K562 (cell line): ENCODE results near the gene TBC1D5. TPM values are rescaled to one million over a fixed set of nuclear protein-coding genes. Genes with fewer than 3 reads are reported as not detected.

ENCODE experiments used
- ATAC-seq: fragments of 200-7000 bp; cut with Tn5 transposase; 3 replicates; pipeline ENCODE4 v1.9.1; 2020; ENCODE audit warnings: moderate library complexity
- BruUV-seq: library from RNA; stranded (reverse); fragments of 400-500 nt; replicated peaks from 2 replicates; lab custom pipeline; 2021; lab: Mats Ljungman, UMichigan
- CTCF ChIA-PET: fragments of 300-600 bp; formaldehyde crosslinking; extraction: SDS; loops from one replicate; lab custom pipeline; 2021; ENCODE audit warnings: low intra/inter-chr PET ratio; lab: Yijun Ruan, JAX
- POLR2A ChIA-PET: fragments of 300-600, 350-650 bp; sonication (Branson Sonifier 250); formaldehyde crosslinking; extraction: SDS; loops from one replicate; lab custom pipeline; 2021; ENCODE audit warnings: antibody characterized with exemption, inconsistent platforms; lab: Yijun Ruan, JAX
- DNase-seq, 4 experiments: peaks; one replicate each; pipeline versions ENCODE4 v3.0.0 to v3.0.0-alpha.2; 2011 to 2018; ENCODE audit warnings: low spot score in 3 of 4, mixed read lengths in 3 of 4; ENCODE audit errors: extremely low read depth in 1 of 4
- FAIRE-seq: peaks from 2 replicates; lab custom pipeline; 2011; peaks lifted over from hg19 to GRCh38; lab: Jason Lieb, UNC
- H2AFZ ChIP-seq: 2 replicates; pipeline ENCODE4 v1.6.0; 2011; ENCODE audit warnings: low read depth, low read length, control low read depth, inconsistent platforms
- H3K27ac ChIP-seq: fragments of 200-600 bp; 3 replicates; pipeline ENCODE4 v1.8.0; 2011; ENCODE audit warnings: low read depth, mild to moderate bottlenecking, control low read depth, inconsistent platforms, low read length, moderate library complexity, mixed read lengths; ENCODE audit errors: extremely low read depth
- H3K27me3 ChIP-seq, 2 experiments: fragments of 300-600 bp in 1 of 2; 2 replicates in 1 of 2; 3 replicates in 1 of 2; pipeline versions ENCODE4 v1.6.0 to v1.8.0; 2011; ENCODE audit warnings: inconsistent platforms in 2 of 2, low read length in 2 of 2, mild to moderate bottlenecking in 1 of 2, mixed read lengths in 1 of 2, moderate library complexity in 1 of 2; ENCODE audit not compliant: control insufficient read depth in 2 of 2, insufficient read depth in 2 of 2
- H3K36me3 ChIP-seq: fragments of 300-600 bp; 3 replicates; pipeline ENCODE4 v1.8.0; 2011; ENCODE audit warnings: mild to moderate bottlenecking, low read length, inconsistent platforms; ENCODE audit not compliant: control insufficient read depth, insufficient read depth
- H3K4me1 ChIP-seq, 2 experiments: fragments of 200-600 bp in 1 of 2; replicated peaks in 1 of 2; 2 replicates in 1 of 2; 3 replicates in 1 of 2; pipeline versions ENCODE4 v1.5.1 to v1.8.0; 2011; ENCODE audit warnings: inconsistent platforms in 2 of 2, low read length in 2 of 2, mild to moderate bottlenecking in 1 of 2, mixed read lengths in 1 of 2, moderate library complexity in 1 of 2; ENCODE audit not compliant: control insufficient read depth in 2 of 2, insufficient read depth in 2 of 2
- H3K4me2 ChIP-seq: 2 replicates; pipeline ENCODE4 v1.6.1; 2011; ENCODE audit warnings: low read length, control low read depth, inconsistent platforms, mixed read lengths; ENCODE audit not compliant: insufficient read depth
- H3K4me3 ChIP-seq: fragments of 200-600 bp; sonication (generic), shearing (Covaris generic); 2 replicates; pipeline ENCODE4 v1.5.1; 2016; ENCODE audit warnings: control low read depth, inconsistent platforms
- H3K79me2 ChIP-seq: fragments of 200-600 bp; 3 replicates; pipeline ENCODE4 v1.8.0; 2011; ENCODE audit warnings: low read length, inconsistent platforms; ENCODE audit not compliant: control insufficient read depth, insufficient read depth
- H3K9ac ChIP-seq, 2 experiments: 2 replicates each; pipeline versions ENCODE4 v1.6.0 to v1.6.1; 2011; ENCODE audit warnings: low read depth in 2 of 2, low read length in 2 of 2, control low read depth in 1 of 2, inconsistent platforms in 1 of 2, mild to moderate bottlenecking in 1 of 2, mixed read lengths in 1 of 2; ENCODE audit not compliant: insufficient read depth in 1 of 2
- H3K9me1 ChIP-seq: one replicate; pipeline ENCODE4 v1.6.0; 2011; ENCODE audit warnings: inconsistent platforms, mild to moderate bottlenecking, low read length, moderate library complexity; ENCODE audit not compliant: control insufficient read depth, insufficient read depth
- H3K9me3 ChIP-seq: replicated peaks from 2 replicates; pipeline ENCODE4 v1.5.1; 2011; ENCODE audit warnings: low read depth, low read length, inconsistent platforms; ENCODE audit not compliant: control insufficient read depth, insufficient read depth
- H4K20me1 ChIP-seq: replicated peaks from 2 replicates; pipeline ENCODE4 v1.6.1; 2011; ENCODE audit warnings: low read length, inconsistent platforms, mixed read lengths; ENCODE audit not compliant: control insufficient read depth, insufficient read depth
- ARID1B ChIP-seq: fragments of 450-650 bp; IDR thresholded peaks from 2 replicates; pipeline ENCODE4 v1.6.1; 2016; ENCODE audit warnings: antibody characterized with exemption, mild to moderate bottlenecking, inconsistent platforms
- C11orf30 ChIP-seq: fragments of 450-650 bp; IDR thresholded peaks from 2 replicates; pipeline ENCODE4 v1.6.1; 2016; ENCODE audit warnings: low read depth, mild to moderate bottlenecking
- EZH2 ChIP-seq: IDR thresholded peaks from 2 replicates; pipeline ENCODE4 v1.6.1; 2012; ENCODE audit warnings: low read depth, mild to moderate bottlenecking, inconsistent platforms, low read length, borderline replicate concordance
- GABPA ChIP-seq: fragments of 200-800 bp; sonication (Bioruptor generic); conservative IDR thresholded peaks from 2 replicates; pipeline ENCODE4 v1.6.1; 2016; ENCODE audit warnings: low read depth, missing genetic modification characterization, missing compliant biosample characterization
- HCFC1 ChIP-seq: IDR thresholded peaks from 2 replicates; pipeline ENCODE4 v1.6.1; 2012; ENCODE audit warnings: low read depth, low read length, improper control_type of control experiment
- JUNB ChIP-seq: fragments of 450-650 bp; formaldehyde crosslinking; conservative IDR thresholded peaks from 2 replicates; pipeline ENCODE4 v1.4.0; 2020; ENCODE audit warnings: mild to moderate bottlenecking
- MYC ChIP-seq, 2 experiments: fragments of 250-450 bp in 1 of 2; sonication (Bioruptor Pico) in 1 of 2; IDR thresholded peaks; 2 replicates each; pipeline versions ENCODE4 v1.5.1 to v1.6.1; 2012 to 2021; ENCODE audit warnings: low read depth in 2 of 2, borderline replicate concordance in 1 of 2, improper control_type of control experiment in 1 of 2, low read length in 1 of 2, mild to moderate bottlenecking in 1 of 2, moderate library complexity in 1 of 2
- RB1 ChIP-seq: fragments of 450-650 bp; IDR thresholded peaks from 2 replicates; pipeline ENCODE4 v1.6.1; 2017; ENCODE audit warnings: low read depth, mild to moderate bottlenecking
- RBM25 ChIP-seq: fragments of 200-400 bp; formaldehyde crosslinking; IDR thresholded peaks from 2 replicates; pipeline ENCODE4 v1.6.1; 2018; ENCODE audit warnings: low read length, low read depth, moderate library complexity; ENCODE audit not compliant: severe bottlenecking
- ZFP36 ChIP-seq: fragments of 150-350 bp; IDR thresholded peaks from 2 replicates; pipeline ENCODE4 v1.6.1; 2018; ENCODE audit warnings: low read length, low read depth; ENCODE audit not compliant: partially characterized antibody
- ZNF263 ChIP-seq: sonication (generic); formaldehyde crosslinking; IDR thresholded peaks from 2 replicates; pipeline ENCODE4 v1.8.0; 2022; ENCODE audit warnings: mild to moderate bottlenecking, missing genetic modification reagents, borderline replicate concordance
- WGBS: fragments of 100-300 bp; shearing (Covaris generic); methylation state at CpG from one replicate; pipeline ENCODE4 v1.1.6; 2016; ENCODE audit warnings: low coverage, mixed read lengths; ENCODE audit not compliant: insufficient coverage; ENCODE audit errors: missing lambda C conversion rate; 5-methylcytosine and 5-hydroxymethylcytosine counted together
- in situ Hi-C: fragments of 300-500 bp; cut with MboI; formaldehyde crosslinking; loops from 4 replicates; pipeline ENCODE4 v1.15.0; 2018; ENCODE audit warnings: inconsistent platforms, mixed read lengths
- intact Hi-C: fragments of 100-400 bp; cut with micrococcal nuclease; formaldehyde crosslinking; loops from 2 replicates; pipeline ENCODE4 v1.14.2; 2022
- polyA plus RNA-seq, 8 experiments: library from polyadenylated mRNA; depleted of rRNA in 4 of 8; stranded (reverse) in 5 of 8; unstranded in 3 of 8; fragments of >200 nt; fragmentation: Nextera tagmentation in 2 of 8; fragmentation: Illumina TruSeq in 1 of 8; extraction: Ambion mirVana in 2 of 8; extraction: Trizol in 1 of 8; gene quantifications; 2 replicates each; pipeline versions ENCODE4 v1.2.1 to v1.2.3, GENCODE V29; 2011 to 2014; ENCODE audit warnings: inconsistent platforms in 1 of 8, missing spikeins in 1 of 8
- total RNA-seq, 7 experiments: library from RNA; depleted of rRNA in 6 of 7; stranded (reverse); fragments of >200 nt in 6 of 7; fragmentation: Illumina TruSeq in 2 of 7; extraction: Trizol in 2 of 7; gene quantifications; 2 replicates each; pipeline versions ENCODE4 v1.2.1 to v1.2.3, GENCODE V29; 2011 to 2021; ENCODE audit warnings: low replicate concordance in 1 of 7
- TF ChIP-seq, protein P1 (sequence below): fragments of 450-650 bp; IDR thresholded peaks from 2 replicates; pipeline ENCODE4 v1.6.1; 2018; ENCODE audit warnings: mild to moderate bottlenecking, low read depth; ENCODE audit not compliant: partially characterized antibody
- TF ChIP-seq, protein P2 (sequence below): fragments of 250-450 bp; sonication (Bioruptor Pico); IDR thresholded peaks from 2 replicates; pipeline ENCODE4 v1.8.0; 2021; ENCODE audit warnings: moderate library complexity, mild to moderate bottlenecking, inconsistent platforms

TBC1D5 gene
- total and polyA plus RNA-seq, 9 of the 15 experiments (the other 6 are each of a cell fraction or from before 2014, with no cell fraction given): 2.9 to 38.1 (median 25.6) TPM

DNA sequence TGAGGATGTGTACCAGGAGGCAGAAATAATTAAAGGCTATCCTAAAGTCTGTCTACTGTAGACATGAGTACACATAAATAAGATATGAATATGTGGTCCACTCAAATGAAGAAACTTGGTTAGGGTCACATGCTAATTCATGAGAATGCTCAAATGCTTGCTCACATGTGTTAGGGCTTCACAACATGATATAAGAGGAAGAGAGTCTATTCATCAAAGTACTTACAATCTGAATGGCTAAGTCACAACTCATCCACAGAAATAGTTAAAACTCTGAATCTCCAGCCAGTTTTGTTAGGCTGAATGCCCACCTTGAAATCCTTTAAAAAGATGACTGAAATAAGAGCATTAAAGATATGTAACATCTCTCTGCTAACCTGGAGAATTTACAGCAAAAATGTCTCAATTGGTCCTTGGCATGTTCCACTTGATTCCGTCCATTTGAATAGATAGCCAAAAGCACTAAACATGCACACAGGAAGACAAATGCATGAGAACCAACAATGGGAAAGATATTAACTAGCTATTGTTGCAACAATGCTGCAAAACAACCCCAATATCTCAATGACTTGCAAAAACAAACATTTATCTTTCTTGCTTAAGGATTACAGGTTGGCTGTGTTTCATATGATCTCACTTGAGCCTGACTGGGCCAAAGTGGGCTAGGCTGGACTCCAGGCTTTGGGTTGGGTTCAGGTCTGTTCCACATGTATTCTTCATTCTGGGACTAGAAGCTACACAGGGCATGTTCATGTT, 10.6 kb upstream of the TBC1D5 start (continued):
- TF ChIP-seq, protein P1, sequence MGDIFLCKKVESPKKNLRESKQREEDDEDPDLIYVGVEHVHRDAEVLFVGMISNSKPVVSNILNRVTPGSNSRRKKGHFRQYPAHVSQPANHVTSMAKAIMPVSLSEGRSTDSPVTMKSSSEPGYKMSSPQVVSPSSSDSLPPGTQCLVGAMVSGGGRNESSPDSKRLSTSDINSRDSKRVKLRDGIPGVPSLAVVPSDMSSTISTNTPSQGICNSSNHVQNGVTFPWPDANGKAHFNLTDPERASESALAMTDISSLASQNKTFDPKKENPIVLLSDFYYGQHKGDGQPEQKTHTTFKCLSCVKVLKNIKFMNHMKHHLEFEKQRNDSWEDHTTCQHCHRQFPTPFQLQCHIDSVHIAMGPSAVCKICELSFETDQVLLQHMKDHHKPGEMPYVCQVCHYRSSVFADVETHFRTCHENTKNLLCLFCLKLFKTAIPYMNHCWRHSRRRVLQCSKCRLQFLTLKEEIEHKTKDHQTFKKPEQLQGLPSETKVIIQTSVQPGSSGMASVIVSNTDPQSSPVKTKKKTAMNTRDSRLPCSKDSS: no peak
- peak; percentile 75; the same call in 1 of the 2 replicates for TF ChIP-seq C11orf30
- no peak for TF ChIP-seq MYC (IDR thresholded peaks at IDR 0.05; ENCODE audit: low read depth, low read length)
- TF ChIP-seq MYC (CRISPR knock-in tag; IDR thresholded peaks at IDR 0.05; ENCODE audit: borderline replicate concordance, low read depth): no peak
- TF ChIP-seq EZH2: no peak

DNA sequence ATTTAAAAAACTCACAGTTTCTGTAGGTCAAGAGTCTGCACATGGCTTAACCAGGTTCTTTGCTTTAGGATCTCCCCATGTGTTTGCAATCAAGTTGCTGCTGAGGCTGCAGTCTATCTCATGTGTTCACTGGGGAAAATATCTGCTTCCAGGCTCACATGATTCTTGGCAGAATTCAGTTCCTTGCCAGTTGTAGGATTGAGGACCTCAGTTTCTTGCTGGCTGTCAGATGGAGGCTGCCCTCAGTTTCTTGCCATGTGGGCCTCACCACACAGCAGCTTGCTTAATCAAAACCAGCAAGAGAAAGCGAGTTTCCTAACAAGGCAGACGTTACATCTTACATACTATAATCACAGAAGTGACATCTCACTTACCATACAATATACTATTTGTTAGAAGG, 10.0 kb upstream of the TBC1D5 start:
- no TSS peak for BruUV-seq
- Histone ChIP-seq H3K9me3 (no peaks in the 10 kb centered on the region), H3K36me3 (no peaks in the 10 kb centered on the region), H4K20me1 (no peaks in the 10 kb centered on the region), H3K27ac (no peak overlapping the region), H3K9ac (no peak overlapping the region), H3K4me1 (peaks cover 3 to 20% of the 10 kb centered on the region in 2 experiments; a peak in 4 of 5 replicates), H3K79me2 (no peaks in the 10 kb centered on the region)
- DNase-seq: no peak
- 49% methylated on average over 2 of the region's 2 CpGs for WGBS
- FAIRE-seq: no peak
- no peak for TF ChIP-seq RB1
- TF ChIP-seq HCFC1: no peak
- no peak for TF ChIP-seq ARID1B
- no peak for TF ChIP-seq ZNF263 (CRISPR knock-in tag)
- no peak for TF ChIP-seq RBM25
- no peak for TF ChIP-seq JUNB
- TF ChIP-seq GABPA (tag): no peak
- TF ChIP-seq ZFP36: no peak
- TF ChIP-seq, protein P2, sequence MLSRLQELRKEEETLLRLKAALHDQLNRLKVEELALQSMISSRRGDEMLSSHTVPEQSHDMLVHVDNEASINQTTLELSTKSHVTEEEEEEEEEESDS: no peak
- TF ChIP-seq, all 486 proteins: peak for 0
- Histone ChIP-seq H2AFZ (peak overlapping the region; percentile 78), H3K27me3 (no peaks in the 10 kb centered on the region), H3K4me3 (no peak overlapping the region), H3K9me1 (no peaks in the 10 kb centered on the region), H3K4me2 (no peak overlapping the region)
- CTCF ChIA-PET: no interaction called here
- in situ Hi-C loops: no loop called here
- intact Hi-C loops: no loop called here
- no peak for ATAC-seq
- POLR2A ChIA-PET: interaction anchor here (0.6 to 2.6 kb wide), 3 partner anchors 9 to 647 kb away, joined by 4 to 17 read pairs (median 7); partner anchors contain the start of gene TBC1D5
